A549 (cell line): ENCODE data around the gene PHEX.

Source experiments
- CTCF ChIP-seq: fragments of >200 bp; sonication (Bioruptor Twin); formaldehyde crosslinking; IDR thresholded peaks from 3 replicates; pipeline ENCODE4 v1.5.1; 2016
- ELK1 ChIP-seq: fragments of 150-350 bp; IDR thresholded peaks from 2 replicates; pipeline ENCODE4 v1.6.1; 2014; ENCODE audit warnings: low read depth, mild to moderate bottlenecking, low read length
- RAD21 ChIP-seq, 2 experiments: fragments of >200 bp in 1 of 2; sonication (Bioruptor Twin) in 1 of 2; formaldehyde crosslinking in 1 of 2; IDR thresholded peaks in 1 of 2; conservative IDR thresholded peaks in 1 of 2; 2 replicates in 1 of 2; 3 replicates in 1 of 2; pipeline ENCODE4 v1.6.1; 2012 to 2018; ENCODE audit warnings: inconsistent platforms in 1 of 2

- TF ChIP-seq RAD21 (conservative IDR thresholded peaks at IDR 0.05 in 1 of 2, IDR thresholded peaks at IDR 0.05 in 1 of 2), result no peak
- no peak for TF ChIP-seq ELK1
- TF ChIP-seq CTCF, result no peak
These were observed 63.2 kb downstream of the PHEX start for GRCh38 chrX:22095286-22095685.
